Measurements from ENCODE around the gene DNAH1. TPM values are rescaled to one million over a fixed set of nuclear protein-coding genes. Genes with fewer than 3 reads are reported as not detected.
A peak's percentile ranks its signal among the peaks of the same experiment; 100 is the strongest.

The DNAH1 gene
- total and polyA plus RNA-seq, 2 experiments from 2014 or later, result 4.0 to 4.2 TPM

DNA sequence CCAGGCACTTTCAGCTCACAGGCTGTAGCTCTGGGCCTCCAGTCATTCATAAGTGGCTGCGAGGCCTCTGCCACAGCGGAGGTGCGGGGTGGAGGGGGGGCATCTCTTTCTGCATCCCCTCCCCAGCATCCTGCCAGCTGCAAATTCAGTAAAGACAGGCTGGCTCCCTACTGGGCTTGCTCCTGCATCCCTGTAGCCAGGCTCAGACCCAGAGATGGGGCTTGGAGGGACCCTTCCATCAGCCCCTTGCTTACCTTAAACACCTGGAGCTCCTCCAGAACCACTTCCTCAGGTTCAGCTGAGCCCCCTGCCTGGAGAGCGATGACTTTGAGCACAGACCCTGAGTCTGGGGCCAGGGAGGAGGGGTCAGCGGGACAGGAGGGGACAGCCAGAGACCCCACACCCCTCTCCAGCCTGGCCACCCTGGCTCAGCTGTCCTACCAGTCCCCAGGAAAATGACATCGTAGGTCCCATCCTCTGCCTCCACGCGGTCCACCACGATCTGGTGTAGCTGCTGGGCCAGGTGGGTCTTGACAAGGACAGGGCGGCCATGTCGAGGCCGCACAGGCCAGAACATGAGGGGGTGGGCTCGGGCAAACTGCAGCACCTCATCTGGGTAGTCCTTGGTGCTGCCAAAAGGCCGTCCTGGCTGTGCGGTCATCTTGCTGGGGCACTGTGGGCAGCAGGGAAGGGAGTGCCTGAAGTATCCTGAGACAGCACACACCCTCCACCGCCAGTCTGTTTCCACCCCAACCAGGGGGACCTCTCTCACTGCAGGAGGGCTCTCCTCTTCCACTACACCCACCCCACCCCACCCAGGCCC, 123.5 kb downstream of the DNAH1 start:
- Histone ChIP-seq H3K36me3 (replicated peaks; ENCODE audit: insufficient read depth, low read depth) (no peaks in the 10 kb centered on the region), H3K9me2 (replicated peaks; ENCODE audit: insufficient read depth) (no peaks in the 10 kb centered on the region), H2AFZ (no peak overlapping the region), H4K20me1 (ENCODE audit: insufficient read depth, poor library complexity, severe bottlenecking) (no peaks in the 10 kb centered on the region), H3K27me3 (no peaks in the 10 kb centered on the region), H3K9me3 (ENCODE audit: low read depth) (no peaks in the 10 kb centered on the region), H3K4me1 (ENCODE audit: insufficient read depth) (no peaks in the 10 kb centered on the region), H3K79me2 (no peaks in the 10 kb centered on the region), H3K4me3 (no peak overlapping the region), H3K27ac (no peak overlapping the region), H3K4me2 (no peak overlapping the region)
- 95% methylated on average over 16 of the region's 16 CpGs for WGBS (ENCODE audit: low lambda C conversion rate, missing lambda C conversion rate)
- peak; percentile 2 for DNase-seq (ENCODE audit: low spot score)
- TF ChIP-seq EZH2phosphoT487 (IDR thresholded peaks at IDR 0.05; ENCODE audit: low read depth, severe bottlenecking, unreplicated experiment) (no peak), CTCF (IDR thresholded peaks at IDR 0.05; ENCODE audit: poor library complexity) (no peak), EZH2 (IDR thresholded peaks at IDR 0.05; ENCODE audit: borderline replicate concordance) (no peak)

- WGBS (ENCODE audit: low lambda C conversion rate, missing lambda C conversion rate), result 91% methylated on average over 12 of the region's 12 CpGs
- peak; percentile 2 for DNase-seq (ENCODE audit: low spot score)
These were observed 124.1 kb downstream of the DNAH1 start for GRCh38 chr3:52440249-52440551.

GRCh38 chr3:52440671-52441070, 124.6 kb downstream of the DNAH1 start:
- H3K27me3 ChIP-seq, result no peaks in the 10 kb centered on the region
- no peak overlapping the region for H3K4me3 ChIP-seq
- no peaks in the 10 kb centered on the region for H3K4me1 ChIP-seq (ENCODE audit: insufficient read depth)
- H3K4me2 ChIP-seq, result no peak overlapping the region
- no peak overlapping the region for H2AFZ ChIP-seq
- no peak overlapping the region for H3K27ac ChIP-seq
- peak; percentile 3 for DNase-seq (ENCODE audit: low spot score)
- no peaks in the 10 kb centered on the region for H3K9me3 ChIP-seq (ENCODE audit: low read depth)
- 94% methylated on average over 14 of the region's 14 CpGs for WGBS (ENCODE audit: low lambda C conversion rate, missing lambda C conversion rate)
- no peaks in the 10 kb centered on the region for H3K79me2 ChIP-seq
- TF ChIP-seq EZH2 (IDR thresholded peaks at IDR 0.05; ENCODE audit: borderline replicate concordance) (no peak), EZH2phosphoT487 (IDR thresholded peaks at IDR 0.05; ENCODE audit: low read depth, severe bottlenecking, unreplicated experiment) (no peak), CTCF (IDR thresholded peaks at IDR 0.05; ENCODE audit: poor library complexity) (no peak)
- no peaks in the 10 kb centered on the region for H3K36me3 ChIP-seq (replicated peaks; ENCODE audit: insufficient read depth, low read depth)
- H4K20me1 ChIP-seq (ENCODE audit: insufficient read depth, poor library complexity, severe bottlenecking), result no peaks in the 10 kb centered on the region
- no peaks in the 10 kb centered on the region for H3K9me2 ChIP-seq (replicated peaks; ENCODE audit: insufficient read depth)

More at GRCh38 chr3:52440249-52440551, 124.1 kb downstream of the DNAH1 start:
- Histone ChIP-seq H4K20me1 (ENCODE audit: insufficient read depth, poor library complexity, severe bottlenecking) (no peaks in the 10 kb centered on the region), H2AFZ (no peak overlapping the region), H3K9me3 (ENCODE audit: low read depth) (no peaks in the 10 kb centered on the region), H3K4me1 (ENCODE audit: insufficient read depth) (no peaks in the 10 kb centered on the region), H3K36me3 (replicated peaks; ENCODE audit: insufficient read depth, low read depth) (no peaks in the 10 kb centered on the region), H3K79me2 (no peaks in the 10 kb centered on the region), H3K4me3 (no peak overlapping the region), H3K4me2 (no peak overlapping the region), H3K9me2 (replicated peaks; ENCODE audit: insufficient read depth) (no peaks in the 10 kb centered on the region), H3K27ac (no peak overlapping the region), H3K27me3 (no peaks in the 10 kb centered on the region)
- TF ChIP-seq CTCF (IDR thresholded peaks at IDR 0.05; ENCODE audit: poor library complexity) (no peak), EZH2 (IDR thresholded peaks at IDR 0.05; ENCODE audit: borderline replicate concordance) (no peak), EZH2phosphoT487 (IDR thresholded peaks at IDR 0.05; ENCODE audit: low read depth, severe bottlenecking, unreplicated experiment) (no peak)

Measured in hepatocyte (in vitro differentiated cells).